GM15510 (cell line): Measurements from ENCODE around the gene LLCFC1.

Experiments
- POLR2A ChIP-seq: IDR thresholded peaks from 3 replicates; pipeline ENCODE4 v1.6.1; 2011; ENCODE audit warnings: borderline replicate concordance; ENCODE audit not compliant: insufficient read length; ENCODE audit errors: extremely low read depth

Gene LLCFC1

GRCh38 chr7:142925413-142925812, 13.9 kb upstream of the LLCFC1 start:
- TF ChIP-seq POLR2A, result no peak

DNA sequence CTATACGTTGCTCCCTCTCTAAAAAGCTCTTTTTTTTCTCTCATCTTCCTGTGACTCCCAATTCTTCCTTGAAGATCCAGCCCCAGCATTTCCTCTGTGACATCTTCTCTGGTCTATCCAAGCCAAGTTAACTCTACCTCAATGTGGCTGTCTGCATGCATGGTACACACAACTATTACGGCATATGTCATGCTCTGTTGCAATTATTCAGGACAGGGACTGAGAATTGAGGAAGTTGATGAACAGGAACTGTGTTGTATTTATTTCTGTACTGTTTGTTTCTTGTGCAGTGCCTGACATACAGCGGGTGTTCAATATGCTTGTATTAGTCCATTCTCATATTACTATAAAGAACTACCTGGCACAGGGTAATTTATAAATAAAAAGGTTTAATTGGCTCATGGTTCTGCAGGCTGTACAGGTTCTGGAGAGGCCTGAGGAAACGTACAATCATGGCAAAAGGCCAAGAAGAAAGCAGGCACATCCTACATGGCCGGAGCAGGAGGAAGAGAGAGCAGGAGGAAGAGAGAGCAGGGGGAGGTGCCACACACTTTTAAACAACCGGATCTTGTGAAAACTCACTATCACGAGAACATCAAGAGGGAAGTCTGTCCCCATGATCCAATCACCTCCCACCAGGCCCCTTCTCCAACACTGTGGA, 12.1 kb upstream of the LLCFC1 start:
- TF ChIP-seq POLR2A, result no peak

GRCh38 chr7:142927949-142928348, 11.3 kb upstream of the LLCFC1 start:
- no peak for TF ChIP-seq POLR2A

DNA sequence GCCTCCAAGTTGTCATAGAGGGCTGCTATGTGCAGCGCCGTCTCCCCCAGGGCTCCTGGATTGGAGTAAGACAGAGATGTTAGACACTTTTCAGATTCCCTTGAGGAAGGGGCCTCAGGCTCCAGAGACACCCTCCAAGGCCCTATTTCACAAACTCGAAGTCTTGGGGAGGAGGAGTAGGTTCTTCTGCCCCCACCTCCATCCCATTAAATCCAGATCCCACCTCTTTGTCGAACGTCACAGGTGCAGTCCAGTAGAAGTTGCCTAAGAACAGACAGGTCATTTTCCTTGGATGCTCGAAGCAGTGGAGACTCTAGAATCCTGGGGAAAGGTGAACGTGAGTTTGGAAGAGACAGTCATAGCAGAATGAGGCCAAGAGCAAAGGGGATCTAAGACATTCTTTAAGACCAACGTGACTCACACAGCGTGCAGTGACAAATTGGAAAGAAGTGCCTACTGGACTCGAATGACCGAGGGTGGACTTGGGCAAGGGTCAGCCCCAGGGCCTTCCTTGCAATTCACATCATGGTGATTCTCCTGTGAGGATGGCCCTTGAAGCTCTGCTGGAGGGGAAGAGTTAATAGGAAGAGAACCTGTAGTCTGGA, 9.1 kb upstream of the LLCFC1 start:
- TF ChIP-seq POLR2A, result no peak

DNA sequence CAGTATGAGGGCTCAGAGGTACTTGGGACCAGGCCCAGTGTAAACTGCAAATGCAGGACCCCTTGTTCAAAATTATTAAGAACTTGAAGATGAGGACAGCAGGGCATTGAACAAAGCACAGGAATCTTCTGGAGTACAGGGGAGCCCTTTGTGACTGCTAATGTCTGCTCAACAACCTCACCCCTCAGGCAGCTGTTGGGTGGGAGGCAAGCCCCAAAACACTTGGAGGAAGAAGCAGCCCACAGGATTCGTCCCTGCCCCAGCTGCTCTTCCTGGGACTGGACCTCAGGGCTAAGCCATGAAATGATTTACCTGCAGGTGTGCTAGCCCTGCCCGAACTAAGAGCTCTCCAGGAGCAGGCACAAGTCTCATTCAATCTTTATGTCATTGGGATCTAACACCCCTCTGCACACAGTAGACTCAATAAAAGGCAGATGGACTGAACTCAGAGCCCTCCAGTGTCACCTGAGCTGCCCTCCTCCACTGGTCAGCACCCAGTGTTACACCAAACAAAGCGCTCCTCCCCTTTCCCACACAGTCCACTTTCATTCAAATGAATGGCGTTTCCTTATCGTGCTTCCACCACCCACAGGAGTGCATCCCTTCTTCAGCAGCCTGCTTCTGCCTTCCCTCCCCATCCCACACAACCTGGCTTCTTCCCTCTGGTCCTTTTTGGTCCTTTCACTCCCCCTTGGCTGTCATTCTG, 6.7 kb upstream of the LLCFC1 start:
- TF ChIP-seq POLR2A, result no peak

GRCh38 chr7:142933092-142933475, 6.2 kb upstream of the LLCFC1 start:
- no peak for TF ChIP-seq POLR2A

DNA sequence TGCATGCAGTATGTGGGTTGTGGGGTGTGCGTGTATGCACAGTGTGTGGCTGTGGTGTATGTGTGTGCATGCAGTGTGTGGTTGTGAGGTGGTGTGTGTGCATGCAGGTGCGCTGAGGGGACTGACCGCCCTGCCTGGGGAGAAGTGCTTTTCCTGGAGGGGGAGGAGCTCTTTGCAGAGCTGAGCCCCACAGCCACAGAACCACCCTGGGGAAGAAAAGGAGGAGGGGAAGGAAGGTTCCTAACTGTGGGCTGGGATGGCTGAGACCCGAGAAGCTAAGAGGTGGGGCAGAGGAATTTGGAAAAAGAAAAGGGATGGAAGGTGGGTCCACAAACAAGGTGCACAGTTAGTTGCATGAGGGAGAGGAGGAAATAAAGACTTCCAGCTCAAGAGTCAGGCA, 5.7 kb upstream of the LLCFC1 start, which contains the start of gene TRPV5:
Gene TRPV5, minus strand, starts transcription at position 123 of the 400 bp plus-strand sequence. CDS start 287 bp downstream, outside the sequence.
- no peak for TF ChIP-seq POLR2A

- no peak for TF ChIP-seq POLR2A
These were observed 5.2 kb upstream of the LLCFC1 start for GRCh38 chr7:142934056-142934455.

GRCh38 chr7:142935941-142936565, 3.2 kb upstream of the LLCFC1 start:
- TF ChIP-seq POLR2A, result no peak

DNA sequence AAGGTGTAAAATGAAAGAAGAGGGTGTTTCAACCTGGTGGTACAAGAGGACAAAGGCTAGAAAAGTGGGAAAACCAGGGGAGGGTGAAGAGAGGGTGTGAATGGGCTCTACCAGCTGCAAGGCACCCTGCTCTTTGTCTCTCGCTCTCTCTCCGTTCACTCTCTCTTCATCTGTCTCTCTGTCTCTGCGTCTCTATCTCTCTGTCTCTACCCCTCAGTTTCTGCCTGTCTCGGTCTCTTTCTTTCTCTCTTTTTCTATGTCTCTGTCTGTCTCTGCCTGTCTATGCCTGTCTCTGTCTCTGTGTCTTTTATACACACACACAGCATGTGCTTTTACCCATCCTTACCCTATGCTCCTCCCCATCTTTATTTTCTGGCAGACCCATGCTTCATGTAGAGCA, 673 bp upstream of the LLCFC1 start:
- TF ChIP-seq POLR2A, result no peak

- no peak for TF ChIP-seq POLR2A
These were observed 1.8 kb downstream of the LLCFC1 start for GRCh38 chr7:142940966-142941535.

DNA sequence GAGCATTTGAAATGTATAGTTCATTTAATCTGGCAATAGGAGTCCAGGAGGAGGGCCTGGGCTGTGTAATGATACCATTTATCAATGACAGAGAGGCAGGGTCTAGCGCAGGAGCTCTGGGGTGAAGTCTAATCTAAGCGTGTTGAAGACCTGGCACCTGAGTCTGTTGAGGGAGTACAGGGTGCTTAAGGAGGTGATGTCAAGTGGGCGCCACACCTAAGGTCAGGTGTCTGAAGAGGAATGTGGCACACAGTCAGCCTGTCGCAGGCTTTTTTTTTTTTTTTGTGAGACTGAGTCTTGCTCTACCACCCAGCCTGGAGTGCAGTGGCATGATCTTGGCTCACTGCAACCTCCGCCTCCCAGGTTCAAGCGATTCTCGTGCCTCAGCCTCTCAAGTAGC, 2.3 kb downstream of the LLCFC1 start:
- TF ChIP-seq POLR2A, result no peak

DNA sequence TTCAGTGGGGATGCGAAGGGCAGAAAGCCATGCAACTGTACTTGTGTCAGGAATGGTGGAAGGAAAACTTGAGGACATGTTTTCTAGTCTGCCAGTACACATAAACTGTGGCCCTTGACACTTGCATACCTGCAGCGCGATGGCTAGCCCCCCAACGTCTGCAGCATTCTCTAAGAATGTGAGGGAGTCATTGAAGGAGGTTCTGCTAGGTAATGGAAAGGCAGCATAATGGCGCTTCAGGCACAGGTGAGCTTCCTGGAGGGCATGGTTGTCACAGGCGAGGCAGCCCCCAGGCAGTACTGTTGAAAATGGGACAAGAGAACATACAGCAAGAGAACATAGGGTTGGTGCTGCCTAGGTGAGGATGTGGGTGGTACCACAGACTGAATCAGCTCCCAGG, 3.5 kb downstream of the LLCFC1 start:
- TF ChIP-seq POLR2A, result no peak

GRCh38 chr7:142943706-142944268, 4.5 kb downstream of the LLCFC1 start:
- TF ChIP-seq POLR2A, result no peak

DNA sequence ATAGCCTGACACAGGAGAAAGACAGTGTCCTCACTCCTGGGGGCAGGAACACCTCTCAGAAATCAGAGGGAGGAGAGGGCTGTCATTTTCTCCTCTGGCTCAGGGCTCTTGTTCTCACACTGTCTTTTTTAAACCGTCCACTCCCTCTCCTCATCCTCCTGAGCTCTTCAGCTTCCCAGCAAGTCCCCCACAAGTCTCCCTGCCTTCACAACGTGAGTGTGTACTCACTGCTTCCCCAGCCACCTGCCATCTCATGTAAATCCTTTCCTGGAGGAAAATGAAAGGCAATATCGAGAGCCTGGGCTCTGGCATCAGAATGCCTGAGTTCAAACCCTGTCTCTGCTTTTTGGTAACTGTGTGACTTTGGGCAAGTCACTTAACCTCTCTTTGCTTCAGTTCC, 5.7 kb downstream of the LLCFC1 start:
- TF ChIP-seq POLR2A, result no peak
